ENCODE data around the gene GPR4. TPM values are rescaled to one million over a fixed set of nuclear protein-coding genes. Genes with fewer than 3 reads are reported as not detected.

GPR4 gene
- 0.73 TPM for polyA plus RNA-seq (2013, experiment 1 of 2)
- 0.77 TPM for polyA plus RNA-seq (2013, experiment 2 of 2)

GRCh38 chr19:45601524-45602374 lies at the start of gene GPR4:
TSS of gene GPR4 (minus strand) at chr19:45602212. CDS start at chr19:45591866, 10,346 bp downstream.
- H3K14ac ChIP-seq (ENCODE audit: low read length in 2 of 2): no peak within 1 kb of the TSS
- H2BK5ac ChIP-seq (ENCODE audit: low read depth, low read length, poor library complexity, severe bottlenecking): no peak within 1 kb of the TSS
- H2AFZ ChIP-seq (ENCODE audit: low read depth, low read length): no peak within 1 kb of the TSS
- H3K4ac ChIP-seq (ENCODE audit: low read depth in 1 of 2, low read length in 2 of 2): no peak within 1 kb of the TSS
- H4K8ac ChIP-seq (ENCODE audit: low read length): peak within 1 kb of the TSS; percentile 69
- no peak within 1 kb of the TSS for H2AK5ac ChIP-seq (ENCODE audit: low read length, severe bottlenecking)
- H3K4me3 ChIP-seq (ENCODE audit: insufficient read depth in 1 of 2, low read depth in 1 of 2, low read length in 2 of 2): peak within 1 kb of the TSS in 1 of 2 experiments; percentile 75
- H3K27ac ChIP-seq (ENCODE audit: low read length, poor library complexity, severe bottlenecking): no peak within 1 kb of the TSS
- H3K4me2 ChIP-seq (ENCODE audit: low read length, poor library complexity, severe bottlenecking): no peak within 1 kb of the TSS
- H2BK120ac ChIP-seq (ENCODE audit: low read depth, low read length): no peak within 1 kb of the TSS
- H3K9ac ChIP-seq (ENCODE audit: low read length): peak within 1 kb of the TSS; percentile 53
- no peak for DNase-seq
- WGBS: 6% methylated on average over 51 of the region's 52 CpGs
- H3K18ac ChIP-seq (ENCODE audit: low read depth in 1 of 2, low read length in 2 of 2): peak within 1 kb of the TSS; percentile 33 to 41
- peaks cover 64 to 66% of the 10 kb centered on the region in 2 experiments for H3K27me3 ChIP-seq (ENCODE audit: control insufficient read depth in 1 of 2, insufficient read depth in 1 of 2, low read length in 2 of 2)
- peak within 1 kb of the TSS in 1 of 2 experiments; percentile 3 for H3K23ac ChIP-seq (ENCODE audit: low read length in 2 of 2)
- H4K91ac ChIP-seq (ENCODE audit: low read length): no peak within 1 kb of the TSS
- H3K4me1 ChIP-seq (ENCODE audit: control insufficient read depth, insufficient read depth, low read depth, low read length): peaks cover 12% of the 10 kb centered on the region
- H2BK15ac ChIP-seq (ENCODE audit: low read depth, poor library complexity, severe bottlenecking): peak within 1 kb of the TSS; percentile 48
- H2BK12ac ChIP-seq (ENCODE audit: low read length in 2 of 2): peak within 1 kb of the TSS in 1 of 2 experiments; percentile 56
- no peaks in the 10 kb centered on the region for H3K79me1 ChIP-seq (replicated peaks; ENCODE audit: low read length, poor library complexity, severe bottlenecking)
- no peaks in the 10 kb centered on the region for H3K9me3 ChIP-seq (ENCODE audit: control insufficient read depth, low read length)
- H3K36me3 ChIP-seq (ENCODE audit: control insufficient read depth in 1 of 2, insufficient read depth in 2 of 2, low read depth in 1 of 2, low read length in 2 of 2): no peaks in the 10 kb centered on the region

DNA sequence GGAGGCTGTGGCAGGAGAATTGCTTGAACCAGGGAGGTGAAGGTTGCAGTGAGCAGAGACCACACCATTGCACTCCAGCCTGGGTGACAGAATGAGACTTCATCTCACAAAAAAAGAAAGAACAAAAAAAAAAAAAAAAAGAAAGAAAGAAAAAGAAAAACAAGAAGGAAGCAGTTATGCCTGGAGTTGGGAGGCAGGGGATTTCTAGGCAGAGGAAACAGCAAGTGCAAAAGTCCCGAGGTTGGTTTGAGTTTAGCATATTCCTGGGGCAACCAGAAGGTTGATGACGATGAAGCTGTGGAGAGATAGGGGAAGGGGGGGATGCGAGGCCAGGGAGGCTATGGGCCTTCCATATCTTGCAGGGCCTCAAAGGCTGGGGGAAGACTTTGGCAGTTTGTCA lies 48.7 kb upstream of the GPR4 start:
- no peak overlapping the region for H3K4me2 ChIP-seq (ENCODE audit: low read length, poor library complexity, severe bottlenecking)
- no peak overlapping the region for H4K8ac ChIP-seq (ENCODE audit: low read length)
- no peak overlapping the region for H3K4me3 ChIP-seq (ENCODE audit: insufficient read depth in 1 of 2, low read depth in 1 of 2, low read length in 2 of 2)
- WGBS: 83% methylated on average over 3 of the region's 3 CpGs
- peaks cover 1% of the 10 kb centered on the region for H3K4me1 ChIP-seq (ENCODE audit: control insufficient read depth, insufficient read depth, low read depth, low read length)
- no peak overlapping the region for H3K4ac ChIP-seq (ENCODE audit: low read depth in 1 of 2, low read length in 2 of 2)
- H3K79me1 ChIP-seq (replicated peaks; ENCODE audit: low read length, poor library complexity, severe bottlenecking): no peaks in the 10 kb centered on the region
- H4K91ac ChIP-seq (ENCODE audit: low read length): no peak overlapping the region
- no peaks in the 10 kb centered on the region for H3K9me3 ChIP-seq (ENCODE audit: control insufficient read depth, low read length)
- H2BK5ac ChIP-seq (ENCODE audit: low read depth, low read length, poor library complexity, severe bottlenecking): no peak overlapping the region
- no peaks in the 10 kb centered on the region for H3K36me3 ChIP-seq (ENCODE audit: control insufficient read depth in 1 of 2, insufficient read depth in 2 of 2, low read depth in 1 of 2, low read length in 2 of 2)
- H3K14ac ChIP-seq (ENCODE audit: low read length in 2 of 2): no peak overlapping the region
- no peak overlapping the region for H2BK120ac ChIP-seq (ENCODE audit: low read depth, low read length)
- H2AK5ac ChIP-seq (ENCODE audit: low read length, severe bottlenecking): no peak overlapping the region
- no peak overlapping the region for H3K27ac ChIP-seq (ENCODE audit: low read length, poor library complexity, severe bottlenecking)
- peaks cover 0 to 15% of the 10 kb centered on the region in 2 experiments for H3K27me3 ChIP-seq (ENCODE audit: control insufficient read depth in 1 of 2, insufficient read depth in 1 of 2, low read length in 2 of 2)
- H3K9ac ChIP-seq (ENCODE audit: low read length): no peak overlapping the region
- DNase-seq: no peak
- no peak overlapping the region for H3K23ac ChIP-seq (ENCODE audit: low read length in 2 of 2)
- H2BK12ac ChIP-seq (ENCODE audit: low read length in 2 of 2): no peak overlapping the region
- H2BK15ac ChIP-seq (ENCODE audit: low read depth, poor library complexity, severe bottlenecking): no peak overlapping the region
- H2AFZ ChIP-seq (ENCODE audit: low read depth, low read length): no peak overlapping the region
- no peak overlapping the region for H3K18ac ChIP-seq (ENCODE audit: low read depth in 1 of 2, low read length in 2 of 2)

DNA sequence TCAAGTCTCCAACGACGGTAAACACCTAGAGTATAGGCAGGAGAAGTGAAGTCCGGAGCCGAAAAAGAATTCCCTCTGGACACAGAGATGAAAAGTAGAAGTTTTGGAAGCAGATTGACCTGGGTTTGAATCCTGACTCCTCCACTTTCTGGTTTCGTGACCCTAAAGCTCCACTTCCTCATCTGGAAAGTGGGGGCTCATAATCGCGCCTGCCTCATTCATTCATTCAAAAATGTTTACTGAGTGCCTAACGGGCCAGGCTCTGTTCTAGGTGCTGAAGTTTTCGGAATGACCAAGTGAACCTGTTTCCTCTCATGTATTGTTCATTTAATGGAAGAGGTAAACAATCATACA lies 44.3 kb upstream of the GPR4 start:
- H3K14ac ChIP-seq (ENCODE audit: low read length in 2 of 2): no peak overlapping the region
- H2BK12ac ChIP-seq (ENCODE audit: low read length in 2 of 2): peak overlapping the region in 1 of 2 experiments; percentile 61
- H3K9me3 ChIP-seq (ENCODE audit: control insufficient read depth, low read length): no peaks in the 10 kb centered on the region
- H3K4me3 ChIP-seq (ENCODE audit: insufficient read depth in 1 of 2, low read depth in 1 of 2, low read length in 2 of 2): peak overlapping the region in 1 of 2 experiments; percentile 66
- no peak overlapping the region for H4K8ac ChIP-seq (ENCODE audit: low read length)
- no peak overlapping the region for H2BK5ac ChIP-seq (ENCODE audit: low read depth, low read length, poor library complexity, severe bottlenecking)
- H3K4me1 ChIP-seq (ENCODE audit: control insufficient read depth, insufficient read depth, low read depth, low read length): peaks cover 27% of the 10 kb centered on the region
- H3K36me3 ChIP-seq (ENCODE audit: control insufficient read depth in 1 of 2, insufficient read depth in 2 of 2, low read depth in 1 of 2, low read length in 2 of 2): no peaks in the 10 kb centered on the region
- H3K27ac ChIP-seq (ENCODE audit: low read length, poor library complexity, severe bottlenecking): peak overlapping the region; percentile 86
- H2AFZ ChIP-seq (ENCODE audit: low read depth, low read length): peak overlapping the region; percentile 39
- 20% methylated on average over 9 of the region's 9 CpGs for WGBS
- peaks cover 0 to 24% of the 10 kb centered on the region in 2 experiments for H3K27me3 ChIP-seq (ENCODE audit: control insufficient read depth in 1 of 2, insufficient read depth in 1 of 2, low read length in 2 of 2)
- H3K9ac ChIP-seq (ENCODE audit: low read length): no peak overlapping the region
- no peak overlapping the region for H2BK15ac ChIP-seq (ENCODE audit: low read depth, poor library complexity, severe bottlenecking)
- H3K4me2 ChIP-seq (ENCODE audit: low read length, poor library complexity, severe bottlenecking): peak overlapping the region; percentile 74
- H2AK5ac ChIP-seq (ENCODE audit: low read length, severe bottlenecking): peak overlapping the region; percentile 85
- no peaks in the 10 kb centered on the region for H3K79me1 ChIP-seq (replicated peaks; ENCODE audit: low read length, poor library complexity, severe bottlenecking)
- H4K91ac ChIP-seq (ENCODE audit: low read length): no peak overlapping the region
- no peak overlapping the region for H2BK120ac ChIP-seq (ENCODE audit: low read depth, low read length)
- no peak overlapping the region for H3K18ac ChIP-seq (ENCODE audit: low read depth in 1 of 2, low read length in 2 of 2)
- no peak overlapping the region for H3K23ac ChIP-seq (ENCODE audit: low read length in 2 of 2)
- no peak for DNase-seq
- no peak overlapping the region for H3K4ac ChIP-seq (ENCODE audit: low read depth in 1 of 2, low read length in 2 of 2)

DNA sequence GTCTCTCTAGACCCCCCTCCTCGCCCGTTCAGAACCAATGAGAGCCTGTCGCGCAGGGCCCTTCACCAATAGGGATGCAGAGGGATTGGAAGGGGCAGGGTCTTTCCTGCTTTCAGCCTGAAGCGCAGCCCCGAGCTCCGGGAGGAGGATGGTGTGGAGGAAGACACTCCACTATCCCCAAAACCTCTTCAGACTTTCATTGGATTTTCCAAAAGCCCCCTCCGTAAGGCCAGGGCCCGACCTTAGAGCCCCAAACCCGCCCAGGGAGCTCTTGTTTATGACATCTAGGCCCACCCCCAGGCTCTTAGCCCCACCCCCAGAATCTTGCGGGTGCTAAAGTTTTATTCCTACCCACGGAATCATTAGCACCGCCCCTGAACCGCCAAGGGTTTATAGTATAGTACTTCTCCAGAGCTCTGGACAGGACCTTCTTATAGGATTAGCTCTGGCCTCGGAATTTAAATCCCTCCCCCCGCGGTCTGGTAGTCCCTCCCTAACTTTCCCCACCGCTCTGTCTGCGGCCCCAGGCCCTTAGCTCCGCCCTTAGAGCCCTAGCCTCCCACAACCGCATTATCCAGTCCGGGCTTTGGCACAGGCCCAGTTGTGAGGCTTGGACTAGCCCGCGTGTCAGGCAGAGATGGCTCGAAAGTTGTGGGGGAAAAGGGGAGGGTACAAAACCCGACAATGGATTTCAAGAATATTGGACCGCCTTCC lies 43.8 kb upstream of the GPR4 start:
- H2BK15ac ChIP-seq (ENCODE audit: low read depth, poor library complexity, severe bottlenecking): no peak overlapping the region
- peak overlapping the region in 1 of 2 experiments; percentile 34 for H3K18ac ChIP-seq (ENCODE audit: low read depth in 1 of 2, low read length in 2 of 2)
- H4K8ac ChIP-seq (ENCODE audit: low read length): no peak overlapping the region
- no peak overlapping the region for H2BK120ac ChIP-seq (ENCODE audit: low read depth, low read length)
- no peak overlapping the region for H2BK12ac ChIP-seq (ENCODE audit: low read length in 2 of 2)
- H3K9me3 ChIP-seq (ENCODE audit: control insufficient read depth, low read length): no peaks in the 10 kb centered on the region
- peak; percentile 98 for DNase-seq
- H3K4ac ChIP-seq (ENCODE audit: low read depth in 1 of 2, low read length in 2 of 2): no peak overlapping the region
- no peak overlapping the region for H2AFZ ChIP-seq (ENCODE audit: low read depth, low read length)
- H3K27me3 ChIP-seq (ENCODE audit: control insufficient read depth in 1 of 2, insufficient read depth in 1 of 2, low read length in 2 of 2): peaks cover 0 to 24% of the 10 kb centered on the region in 2 experiments
- under 1% methylated on average over 15 of the region's 27 CpGs for WGBS
- H2AK5ac ChIP-seq (ENCODE audit: low read length, severe bottlenecking): no peak overlapping the region
- peak overlapping the region; percentile 69 for H2BK5ac ChIP-seq (ENCODE audit: low read depth, low read length, poor library complexity, severe bottlenecking)
- peak overlapping the region; percentile 26 to 66 for H3K4me3 ChIP-seq (ENCODE audit: insufficient read depth in 1 of 2, low read depth in 1 of 2, low read length in 2 of 2)
- H3K23ac ChIP-seq (ENCODE audit: low read length in 2 of 2): no peak overlapping the region
- H3K79me1 ChIP-seq (replicated peaks; ENCODE audit: low read length, poor library complexity, severe bottlenecking): no peaks in the 10 kb centered on the region
- no peak overlapping the region for H4K91ac ChIP-seq (ENCODE audit: low read length)
- H3K4me1 ChIP-seq (ENCODE audit: control insufficient read depth, insufficient read depth, low read depth, low read length): peaks cover 31% of the 10 kb centered on the region
- H3K9ac ChIP-seq (ENCODE audit: low read length): no peak overlapping the region
- H3K36me3 ChIP-seq (ENCODE audit: control insufficient read depth in 1 of 2, insufficient read depth in 2 of 2, low read depth in 1 of 2, low read length in 2 of 2): no peaks in the 10 kb centered on the region
- no peak overlapping the region for H3K14ac ChIP-seq (ENCODE audit: low read length in 2 of 2)
- peak overlapping the region; percentile 86 for H3K27ac ChIP-seq (ENCODE audit: low read length, poor library complexity, severe bottlenecking)
- peak overlapping the region; percentile 74 for H3K4me2 ChIP-seq (ENCODE audit: low read length, poor library complexity, severe bottlenecking)
